CD4-positive, alpha-beta T cell treated with Interleukin-1 beta for 1 hour (primary cell): Measurements from ENCODE around the gene SLC36A3.
"Not testable (repeated sequence)": the region's sequence is repeated elsewhere in the genome, so short reads cannot be mapped to it uniquely, and the experiment has no call there.

ENCODE experiments used
- DNase-seq, 2 donors: peaks; one replicate each; pipeline ENCODE4 v3.0.0-alpha.2; 2020 to 2022

SLC36A3 gene

DNA sequence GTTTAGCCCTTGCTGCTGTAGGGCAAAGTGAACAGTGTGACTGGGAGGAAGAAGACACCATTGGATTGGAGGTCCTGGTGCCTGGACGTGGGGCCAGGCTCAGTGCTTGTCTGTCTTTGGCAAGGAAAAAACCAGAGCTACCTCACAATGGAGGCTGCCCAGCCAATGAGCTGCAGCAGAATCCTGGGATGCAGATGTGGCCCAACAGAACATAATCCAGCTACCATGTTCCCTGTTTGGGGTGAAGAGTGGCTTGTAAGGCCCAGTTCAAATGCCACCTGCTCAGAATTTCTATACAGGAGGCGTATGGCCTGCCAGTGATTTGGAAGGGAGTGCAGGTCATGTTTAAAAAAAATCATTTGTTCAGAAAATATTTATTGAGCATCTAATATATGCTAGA lies at the start of gene SLC36A3:
Gene SLC36A3 (minus strand): TSS at position 101 of the 400 bp plus-strand sequence. CDS start 412 bp downstream, outside the sequence.
- no peak for DNase-seq

DNA sequence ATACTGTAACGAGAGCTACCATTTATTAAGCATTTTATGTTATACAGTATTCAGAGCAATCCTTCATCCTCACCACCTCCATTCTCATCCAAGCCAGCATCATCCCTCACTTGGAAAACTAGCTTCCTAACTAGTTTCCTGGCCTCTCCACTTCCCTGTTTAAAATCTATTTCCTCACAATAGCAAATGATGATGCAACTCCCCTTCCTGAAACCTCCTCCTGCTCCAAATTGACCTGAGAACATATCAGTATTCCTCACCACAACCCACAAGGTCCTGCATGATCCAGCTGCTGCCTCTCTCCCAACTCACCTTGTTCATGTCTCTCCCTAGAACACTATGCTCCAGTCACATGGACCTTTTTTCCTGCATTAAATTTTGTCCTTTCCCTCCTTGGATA lies 48.1 kb upstream of the SLC36A3 start:
- no peak for DNase-seq

DNA sequence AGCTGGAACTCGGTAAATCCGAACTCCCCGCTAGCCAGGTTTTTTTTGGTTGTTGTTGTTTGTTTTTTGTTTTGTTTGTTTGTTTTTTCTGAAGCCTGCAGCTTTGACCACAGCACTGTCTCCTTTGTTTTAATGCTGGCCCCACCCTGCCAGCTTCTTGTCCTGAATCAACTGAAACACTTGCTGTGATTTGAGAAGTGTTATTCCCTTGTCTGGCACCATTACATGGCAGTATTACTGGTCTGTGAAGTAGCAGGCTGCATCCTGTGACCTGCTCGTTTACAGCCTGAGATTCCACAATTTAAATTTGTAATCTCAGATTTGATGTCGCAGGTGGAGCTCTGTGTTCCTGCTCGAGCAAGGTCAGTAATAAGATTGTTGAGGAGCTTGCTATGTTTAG lies 45.2 kb upstream of the SLC36A3 start:
- no peak for DNase-seq

DNA sequence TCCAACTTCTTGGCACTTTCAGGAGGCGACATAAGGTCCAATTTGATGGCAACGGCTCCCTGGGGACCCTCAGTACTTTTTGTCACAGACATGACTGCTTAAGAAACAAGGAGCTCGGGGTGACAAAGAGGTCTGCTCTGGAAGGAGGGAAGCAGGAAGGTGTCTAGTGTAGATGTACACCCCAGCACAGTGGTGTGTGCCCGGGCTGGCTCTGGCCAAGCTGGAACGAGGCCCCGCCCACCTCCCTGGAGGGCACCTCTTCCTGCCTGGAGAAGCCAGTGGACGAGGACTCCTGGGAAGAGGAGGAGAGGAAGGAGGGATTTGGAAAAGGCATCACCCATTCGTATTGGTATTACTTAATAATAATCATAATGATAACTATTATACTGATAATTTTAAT lies 43.8 kb upstream of the SLC36A3 start, which contains the start of gene SLC36A2:
Gene SLC36A2 (minus strand): TSS at position 191 of the 400 bp plus-strand sequence. CDS start 99 bp downstream, at position 92.
- DNase-seq: no peak

DNA sequence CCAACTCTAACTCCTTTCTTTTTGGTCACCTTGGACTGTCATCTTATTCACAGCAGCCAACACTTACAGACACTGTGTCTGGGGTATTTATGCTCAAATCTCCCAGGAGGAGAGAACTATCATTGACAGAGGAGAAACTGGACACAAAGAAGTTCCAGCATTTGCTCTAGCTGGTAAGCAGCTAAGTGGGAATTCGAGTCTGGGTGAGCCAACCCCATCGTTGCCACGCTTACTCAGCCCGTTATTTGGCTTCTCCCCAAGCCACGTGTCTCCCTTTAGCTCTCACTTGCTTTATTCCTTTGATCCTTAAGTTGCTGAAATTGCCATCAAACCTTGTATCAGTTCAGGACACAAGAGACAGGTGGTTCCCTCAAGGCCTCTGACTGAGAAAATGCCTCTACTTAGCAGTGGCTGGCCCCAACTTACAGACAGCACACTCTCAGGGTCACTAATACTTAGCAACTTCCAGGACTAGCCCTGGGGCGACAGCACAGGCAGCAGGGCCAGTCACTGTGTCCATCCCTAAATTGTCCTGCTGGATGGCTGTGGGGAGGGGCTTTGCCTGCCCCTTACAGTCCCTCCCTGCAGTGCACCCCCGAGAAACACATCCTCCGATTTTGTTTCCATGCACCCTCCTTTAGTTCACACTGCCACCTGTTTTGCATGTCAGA lies 42.4 kb upstream of the SLC36A3 start:
- DNase-seq: no peak

GRCh38 chr5:151345187-151345807 lies 41.7 kb upstream of the SLC36A3 start:
- no peak for DNase-seq

DNA sequence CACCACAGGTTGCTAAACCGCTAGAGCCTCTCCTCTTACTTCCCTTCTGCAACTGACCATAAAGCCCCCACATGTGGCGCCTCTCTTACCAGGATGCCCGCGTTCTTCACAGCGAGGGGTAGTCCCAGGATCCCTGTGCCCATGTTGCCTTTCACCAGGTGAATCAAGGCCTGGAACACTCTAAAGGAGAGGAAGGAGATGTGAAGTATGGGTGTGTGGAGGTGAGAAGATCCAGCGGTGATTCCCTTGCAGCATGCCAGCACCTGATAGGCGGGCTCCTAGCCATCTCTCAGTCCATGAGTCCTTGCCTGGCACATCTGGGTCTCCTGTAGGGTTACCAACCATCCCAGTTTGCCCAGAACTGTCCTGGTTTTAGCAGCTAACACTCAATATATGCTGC lies 40.5 kb upstream of the SLC36A3 start:
- DNase-seq: no peak

GRCh38 chr5:151340004-151340403 lies 36.4 kb upstream of the SLC36A3 start:
- DNase-seq: no peak

DNA sequence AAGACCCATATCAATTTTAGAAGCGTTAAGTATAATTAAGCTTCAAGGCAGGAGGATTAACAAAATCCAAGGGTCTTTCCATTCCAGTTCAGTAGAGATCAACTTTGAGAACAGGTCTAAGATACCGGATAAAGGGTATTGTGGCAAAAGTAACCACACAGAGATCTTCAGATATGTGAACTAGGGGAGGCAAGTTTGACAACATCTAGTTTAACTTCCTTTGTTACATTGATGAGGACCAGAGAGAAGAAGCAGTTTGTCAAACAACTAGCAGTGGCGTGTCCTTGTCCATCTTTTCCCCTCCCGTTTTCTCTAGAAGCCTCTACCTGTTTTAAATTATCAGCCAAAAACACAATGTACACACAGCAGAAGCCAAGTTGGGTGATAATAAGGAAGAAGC lies 35.2 kb upstream of the SLC36A3 start:
- DNase-seq: no peak

DNA sequence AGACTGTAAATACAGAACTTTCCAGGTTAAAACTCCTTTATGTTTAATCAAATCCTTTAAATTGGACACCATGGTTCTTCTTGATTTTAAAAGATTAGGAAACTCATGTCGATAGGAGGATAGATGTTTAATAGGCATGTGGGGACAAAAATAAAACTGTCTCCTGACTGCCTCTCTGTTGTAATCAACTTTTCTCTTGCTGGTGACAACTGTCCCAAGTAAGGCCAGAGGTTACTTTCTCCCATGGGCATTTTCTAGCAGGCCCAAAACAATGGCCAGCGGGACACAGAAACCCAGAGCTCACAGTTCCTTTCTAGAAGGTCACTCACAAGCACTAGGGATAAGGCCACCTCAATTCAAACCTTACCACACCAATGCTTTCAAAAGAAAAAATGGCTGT lies 29.3 kb upstream of the SLC36A3 start:
- DNase-seq: no peak

- no peak for DNase-seq
Measured at GRCh38 chr5:151328734-151329133, 25.2 kb upstream of the SLC36A3 start.

DNA sequence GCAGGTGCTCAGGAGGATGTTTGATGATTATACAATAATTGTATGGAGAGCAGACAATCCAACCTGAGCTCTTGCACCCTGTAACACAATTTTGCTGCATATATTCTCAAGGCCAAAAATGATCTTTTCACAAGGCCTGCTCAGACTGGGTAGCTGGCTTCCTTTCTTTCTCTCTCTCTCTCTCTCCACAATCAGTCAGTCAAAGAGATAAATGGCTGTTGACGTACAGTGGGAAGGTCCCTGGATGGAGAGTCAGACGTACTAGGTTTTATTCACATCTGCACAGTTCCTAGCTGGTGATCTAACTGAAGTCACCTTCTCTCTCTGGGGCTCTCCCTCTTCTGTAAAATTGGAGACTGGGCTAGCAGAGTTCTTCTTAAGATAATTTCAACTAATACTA lies 24.0 kb upstream of the SLC36A3 start:
- no peak for DNase-seq

GRCh38 chr5:151326266-151326665 lies 22.7 kb upstream of the SLC36A3 start:
- DNase-seq: no peak

- DNase-seq: no peak
Measured at GRCh38 chr5:151320481-151320880, 16.9 kb upstream of the SLC36A3 start.

- no peak for DNase-seq
Measured at GRCh38 chr5:151318850-151319732, 15.5 kb upstream of the SLC36A3 start.

DNA sequence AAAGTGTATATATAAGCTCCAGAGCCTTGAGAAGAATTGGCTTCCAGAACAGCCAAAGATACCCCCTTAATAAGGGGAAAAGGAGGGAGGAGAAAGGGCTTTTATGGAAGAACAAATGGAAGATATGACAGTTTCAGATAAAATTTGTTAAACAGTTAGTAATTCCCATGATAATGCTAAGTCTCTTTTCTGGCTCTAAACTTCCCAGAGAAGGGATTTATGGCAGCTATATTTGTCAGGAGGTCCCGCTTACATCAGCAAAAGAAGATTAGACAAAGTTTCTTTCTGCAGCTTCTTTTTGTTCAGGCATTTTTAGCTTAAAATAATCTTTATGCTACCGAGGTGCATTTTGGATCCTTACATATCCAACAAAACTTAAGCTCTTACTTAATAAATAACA lies 14.3 kb upstream of the SLC36A3 start:
- DNase-seq: no peak

- peak; percentile 30 to 33 for DNase-seq
Measured at GRCh38 chr5:151315998-151316597, 12.5 kb upstream of the SLC36A3 start.

DNA sequence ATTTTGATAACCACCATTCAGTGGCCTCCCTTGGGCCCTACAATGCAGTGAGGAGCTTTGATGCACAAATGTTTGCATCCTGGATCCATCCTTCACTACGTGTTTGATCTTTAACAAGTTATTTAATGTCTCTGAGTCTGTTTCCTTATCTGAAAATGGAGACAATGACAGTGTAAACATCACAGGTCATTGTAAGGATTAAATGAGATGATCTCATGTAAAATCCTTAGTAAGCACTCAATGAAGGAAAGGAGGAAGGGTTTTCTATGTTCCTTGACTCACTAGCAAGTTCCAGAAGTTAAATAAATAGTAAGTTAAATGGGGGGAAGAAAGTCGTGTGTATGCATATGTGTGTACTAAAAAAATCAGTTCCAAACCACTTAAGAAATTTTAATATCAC lies 9.8 kb upstream of the SLC36A3 start:
- DNase-seq: no peak

DNA sequence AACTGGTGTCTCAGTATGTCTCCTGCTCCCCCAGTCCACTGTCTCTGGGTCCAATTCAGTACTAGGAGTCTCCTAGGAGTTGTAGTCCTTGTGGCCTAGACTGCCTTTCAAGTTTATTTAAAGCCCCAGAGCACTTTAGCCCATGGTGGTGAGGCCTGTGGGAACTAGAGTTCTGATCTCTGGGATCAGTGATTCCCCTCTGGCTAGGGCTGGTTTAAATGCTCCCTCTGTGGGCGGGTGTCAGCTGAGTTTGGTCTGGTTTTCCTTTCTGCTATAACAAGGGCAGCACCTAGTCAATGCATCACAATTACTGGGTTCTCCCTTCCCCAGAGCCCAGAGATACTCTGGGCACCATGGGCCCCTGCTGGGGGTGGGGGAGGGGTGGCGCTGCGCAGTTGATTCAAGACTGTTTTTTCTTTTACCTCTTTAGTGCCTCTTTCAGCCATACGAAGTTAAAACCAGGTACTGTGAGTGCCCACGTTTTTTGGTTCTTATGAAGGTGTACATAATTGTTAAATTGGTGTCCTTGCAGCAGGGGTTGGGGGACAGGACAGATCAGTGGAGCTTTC lies 9.3 kb upstream of the SLC36A3 start:
- no peak for DNase-seq

GRCh38 chr5:151310932-151311331 lies 7.4 kb upstream of the SLC36A3 start:
- DNase-seq: no peak

GRCh38 chr5:151309821-151310220 lies 6.3 kb upstream of the SLC36A3 start:
- DNase-seq: not testable (repeated sequence)

- DNase-seq: not testable (repeated sequence)
Measured at GRCh38 chr5:151309266-151309665, 5.7 kb upstream of the SLC36A3 start.
